IMR-90 (cell line): ENCODE results near the gene SF3B1. TPM values are rescaled to one million over a fixed set of nuclear protein-coding genes. Genes with fewer than 3 reads are reported as not detected.

ENCODE experiments used
- ATAC-seq: fragments of 200-7000 bp; cut with Tn5 transposase; 2 replicates; pipeline ENCODE4 v1.9.1; 2020; ENCODE audit warnings: low read depth, mild to moderate bottlenecking, moderate library complexity
- BruUV-seq: library from RNA; stranded (reverse); fragments of 400-500 nt; replicated peaks from 2 replicates; lab custom pipeline; 2021; lab: Mats Ljungman, UMichigan
- CTCF ChIA-PET: fragments of 300-600 bp; formaldehyde crosslinking; extraction: SDS; loops from one replicate; lab custom pipeline; 2021; ENCODE audit warnings: antibody characterized with exemption; lab: Yijun Ruan, JAX
- POLR2A ChIA-PET: fragments of 300-600 bp; sonication (Branson Sonifier 250); formaldehyde crosslinking; loops from one replicate; lab custom pipeline; 2022; ENCODE audit warnings: antibody characterized with exemption; ENCODE audit not compliant: unreplicated experiment; lab: Charles Lee
- DNase-seq: peaks from one replicate; pipeline ENCODE4 v3.0.0; 2013
- H2AFZ ChIP-seq: replicated peaks from 2 replicates; pipeline ENCODE3; 2013; ENCODE audit warnings: low read length, mild to moderate bottlenecking; ENCODE audit not compliant: poor library complexity
- H2AK5ac ChIP-seq: 2 replicates; pipeline ENCODE4 v1.6.1; 2013; ENCODE audit warnings: low read depth, low read length, inconsistent platforms
- H2AK9ac ChIP-seq: replicated peaks from 2 replicates; pipeline ENCODE3; 2013; ENCODE audit warnings: mild to moderate bottlenecking, low read depth, low read length, moderate library complexity; ENCODE audit not compliant: poor library complexity
- H2BK120ac ChIP-seq: 2 replicates; pipeline ENCODE4 v1.6.1; 2013; ENCODE audit warnings: low read depth, low read length, inconsistent platforms
- H2BK15ac ChIP-seq: 3 replicates; pipeline ENCODE4 v1.6.1; 2013; ENCODE audit warnings: low read depth, low read length, inconsistent platforms
- H2BK20ac ChIP-seq: 2 replicates; pipeline ENCODE4 v1.6.1; 2013; ENCODE audit warnings: low read depth, mild to moderate bottlenecking, inconsistent platforms, low read length, moderate library complexity
- H2BK5ac ChIP-seq: 2 replicates; pipeline ENCODE4 v1.6.1; 2013; ENCODE audit warnings: mild to moderate bottlenecking, low read depth, low read length, inconsistent platforms; ENCODE audit not compliant: poor library complexity, severe bottlenecking
- H3K14ac ChIP-seq: replicated peaks from 2 replicates; pipeline ENCODE4 v1.6.1; 2013; ENCODE audit warnings: low read depth, low read length, inconsistent platforms
- H3K18ac ChIP-seq: 2 replicates; pipeline ENCODE4 v1.6.1; 2013; ENCODE audit warnings: low read depth, low read length, control low read depth
- H3K23ac ChIP-seq: 2 replicates; pipeline ENCODE4 v1.6.1; 2013; ENCODE audit warnings: low read depth, low read length, inconsistent platforms
- H3K27ac ChIP-seq: 2 replicates; pipeline ENCODE4 v1.5.1; 2013; ENCODE audit warnings: mild to moderate bottlenecking, control low read depth, low read length; ENCODE audit not compliant: insufficient read depth
- H3K27me3 ChIP-seq: 2 replicates; pipeline ENCODE4 v1.6.1; 2013; ENCODE audit warnings: low read length; ENCODE audit not compliant: control insufficient read depth, insufficient read depth
- H3K36me3 ChIP-seq: 2 replicates; pipeline ENCODE4 v1.6.1; 2013; ENCODE audit warnings: low read length, mixed read lengths; ENCODE audit not compliant: control insufficient read depth, insufficient read depth
- H3K4ac ChIP-seq: 2 replicates; pipeline ENCODE4 v1.6.1; 2013; ENCODE audit warnings: low read depth, low read length, inconsistent platforms
- H3K4me1 ChIP-seq: 2 replicates; pipeline ENCODE4 v1.6.1; 2013; ENCODE audit warnings: low read length, mixed read lengths; ENCODE audit not compliant: control insufficient read depth, insufficient read depth
- H3K4me2 ChIP-seq: 2 replicates; pipeline ENCODE4 v1.6.1; 2013; ENCODE audit warnings: low read depth, mild to moderate bottlenecking, control low read depth, low read length, moderate library complexity
- H3K4me3 ChIP-seq: 2 replicates; pipeline ENCODE4 v1.5.1; 2013; ENCODE audit warnings: low read depth, mild to moderate bottlenecking, control low read depth, low read length, moderate library complexity; ENCODE audit not compliant: insufficient read depth
- H3K56ac ChIP-seq: 2 replicates; pipeline ENCODE4 v1.6.1; 2013; ENCODE audit warnings: low read length, inconsistent platforms; ENCODE audit not compliant: insufficient read depth; ENCODE audit errors: extremely low read depth
- H3K79me1 ChIP-seq, 2 experiments: 2 replicates each; pipeline ENCODE4 v1.6.1; 2013; ENCODE audit warnings: low read length in 2 of 2, inconsistent platforms in 1 of 2, low read depth in 1 of 2
- H3K9ac ChIP-seq: 2 replicates; pipeline ENCODE4 v1.6.1; 2013; ENCODE audit warnings: low read depth, low read length, control low read depth
- H3K9me1 ChIP-seq: 2 replicates; pipeline ENCODE4 v1.6.1; 2013; ENCODE audit warnings: low read length, inconsistent platforms; ENCODE audit not compliant: insufficient read depth
- H3K9me3 ChIP-seq: 2 replicates; pipeline ENCODE4 v1.6.1; 2013; ENCODE audit warnings: low read length; ENCODE audit not compliant: control insufficient read depth, insufficient read depth
- H4K20me1 ChIP-seq: 2 replicates; pipeline ENCODE4 v1.6.1; 2013; ENCODE audit warnings: low read length, inconsistent platforms; ENCODE audit not compliant: insufficient read depth
- H4K5ac ChIP-seq: 2 replicates; pipeline ENCODE4 v1.6.1; 2013; ENCODE audit warnings: mild to moderate bottlenecking, low read depth, low read length, control low read depth
- H4K8ac ChIP-seq, 2 experiments: 2 replicates each; pipeline ENCODE4 v1.6.1; 2013; ENCODE audit warnings: low read depth in 2 of 2, low read length in 2 of 2, control low read depth in 1 of 2, inconsistent platforms in 1 of 2
- H4K91ac ChIP-seq: 2 replicates; pipeline ENCODE4 v1.6.1; 2013; ENCODE audit warnings: low read depth, low read length, inconsistent platforms; ENCODE audit not compliant: insufficient read depth
- CEBPB ChIP-seq: IDR thresholded peaks from 2 replicates; pipeline ENCODE4 v1.6.1; 2012; ENCODE audit warnings: low read depth, low read length, improper control_type of control experiment
- CHD1 ChIP-seq: IDR thresholded peaks from 2 replicates; pipeline ENCODE4 v1.6.1; 2012; ENCODE audit warnings: low read depth, low read length, improper control_type of control experiment
- ELK1 ChIP-seq: fragments of 150-350 bp; IDR thresholded peaks from 2 replicates; pipeline ENCODE4 v1.6.1; 2016; ENCODE audit warnings: low read depth, mild to moderate bottlenecking, low read length, moderate library complexity, borderline replicate concordance
- FOS ChIP-seq: fragments of 150-350 bp; IDR thresholded peaks from 2 replicates; pipeline ENCODE4 v1.6.1; 2016; ENCODE audit warnings: low read depth, low read length
- MAZ ChIP-seq: IDR thresholded peaks from 2 replicates; pipeline ENCODE4 v1.6.1; 2012; ENCODE audit warnings: low read depth, mild to moderate bottlenecking, low read length, improper control_type of control experiment, moderate library complexity, borderline replicate concordance
- NFE2L2 ChIP-seq: fragments of 150-350 bp; IDR thresholded peaks from 2 replicates; pipeline ENCODE4 v1.6.1; 2016; ENCODE audit warnings: low read depth, mild to moderate bottlenecking, low read length
- POLR2A ChIP-seq: IDR thresholded peaks from 2 replicates; pipeline ENCODE4 v1.6.1; 2012; ENCODE audit warnings: mild to moderate bottlenecking, low read depth, low read length
- RAD21 ChIP-seq: IDR thresholded peaks from 2 replicates; pipeline ENCODE4 v1.6.1; 2012; ENCODE audit warnings: low read length, improper control_type of control experiment
- RCOR1 ChIP-seq: IDR thresholded peaks from 2 replicates; pipeline ENCODE4 v1.6.1; 2012; ENCODE audit warnings: mild to moderate bottlenecking, low read length, improper control_type of control experiment; ENCODE audit not compliant: insufficient replicate concordance
- RFX5 ChIP-seq: IDR thresholded peaks from 2 replicates; pipeline ENCODE4 v1.8.0; 2012; ENCODE audit warnings: low read depth, mild to moderate bottlenecking, low read length, moderate library complexity
- WGBS, 2 experiments: methylation state at CpG; one replicate each; pipeline versions ENCODE4 v1.1.5 to v1.1.7; 2013; ENCODE audit warnings: missing lambda C conversion rate in 2 of 2; ENCODE audit not compliant: insufficient read length in 1 of 2; ENCODE audit errors: extremely low coverage in 2 of 2; 5-methylcytosine and 5-hydroxymethylcytosine counted together
- dilution Hi-C: fragments of 300-500 bp; cut with HindIII; formaldehyde crosslinking; loops from one replicate; pipeline ENCODE4 v1.14.3; 2018; ENCODE audit warnings: low sequenced_read_pairs; ENCODE audit not compliant: unreplicated experiment
- in situ Hi-C: fragments of 300-500 bp; cut with MboI; formaldehyde crosslinking; loops from 3 replicates; pipeline ENCODE4 v1.14.3; 2019; ENCODE audit warnings: low sequenced_read_pairs, inconsistent platforms, mixed read lengths
- intact Hi-C: fragments of 100-400 bp; cut with micrococcal nuclease; formaldehyde crosslinking; loops from 2 replicates; pipeline ENCODE4 v1.10.0; 2022
- polyA plus RNA-seq, 3 experiments: library from polyadenylated mRNA; depleted of rRNA; stranded (reverse); fragments of >200 nt; gene quantifications; 2 replicates each; pipeline ENCODE4 v1.2.3, GENCODE V29; 2012; ENCODE audit warnings: low replicate concordance in 1 of 3
- total RNA-seq: library from RNA; depleted of rRNA; stranded (reverse); fragments of >200 nt; gene quantifications from 2 replicates; pipeline ENCODE4 v1.2.3, GENCODE V29; 2012

SF3B1 gene
- total and polyA plus RNA-seq, 2 of the 4 experiments (the other 2 are of a cell fraction), result 326 to 942 TPM

DNA sequence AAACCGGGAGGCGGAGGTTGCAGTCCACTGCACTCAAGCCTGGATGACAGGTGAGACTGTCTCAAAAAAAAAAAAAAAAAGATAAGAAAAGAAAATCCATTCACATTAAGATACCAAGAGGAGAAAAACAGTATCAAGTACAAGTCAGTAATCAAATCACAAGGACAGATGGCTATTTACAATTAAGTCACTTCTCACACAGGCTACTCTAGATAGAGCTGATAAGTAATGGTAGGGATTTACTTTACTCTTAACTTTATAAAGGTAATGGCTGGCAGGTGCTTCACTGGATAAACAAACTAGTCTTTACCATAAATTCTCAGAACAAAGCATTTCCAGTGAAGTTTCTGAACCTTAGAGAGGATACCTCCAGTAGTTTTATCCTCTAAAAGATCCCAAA, 11.5 kb downstream of the SF3B1 start:
- peaks cover 74% of the 10 kb centered on the region for H4K20me1 ChIP-seq
- peaks cover 28% of the 10 kb centered on the region for H3K36me3 ChIP-seq
- intact Hi-C loops (no loop called here), dilution Hi-C loops (no loop called here), in situ Hi-C loops (no loop called here)
- no peak overlapping the region for H2BK5ac ChIP-seq
- H2AK9ac ChIP-seq, result no peak overlapping the region
- no peak overlapping the region for H4K8ac ChIP-seq
- no TSS peak for BruUV-seq
- H2AFZ ChIP-seq, result no peak overlapping the region
- WGBS, 2 experiments, result no CpG with 5 or more reads among the region's 2 CpGs
- H4K5ac ChIP-seq, result no peak overlapping the region
- H3K18ac ChIP-seq, result no peak overlapping the region
- no peak overlapping the region for H2BK20ac ChIP-seq
- H3K27me3 ChIP-seq, result no peaks in the 10 kb centered on the region
- H3K27ac ChIP-seq, result no peak overlapping the region
- TF ChIP-seq NFE2L2 (no peak), RCOR1 (no peak), POLR2A (no peak), ELK1 (no peak), CEBPB (no peak), RAD21 (no peak), RFX5 (no peak), CHD1 (no peak), FOS (no peak), MAZ (no peak)
- no peak overlapping the region for H2AK5ac ChIP-seq
- no peak overlapping the region for H3K56ac ChIP-seq
- ATAC-seq (no peak), DNase-seq (no peak)
- H3K4me1 ChIP-seq, result peaks cover 3% of the 10 kb centered on the region; the same call in 1 of the 2 replicates
- H2BK15ac ChIP-seq, result no peak overlapping the region
- ChIA-PET CTCF (interaction anchor here (0.7 to 1.7 kb wide), 2 partner anchors 12 to 21 kb away, joined by 3 to 5 read pairs; partner anchors contain the start of gene SF3B1), POLR2A (interaction anchor here (0.9 kb wide), 1 partner anchor 12 kb away, joined by 3 read pairs; the partner anchor contains the start of gene SF3B1)
- H3K79me1 ChIP-seq, result peaks cover 4 to 13% of the 10 kb centered on the region in 2 experiments; a peak in 3 of 4 replicates
- no peak overlapping the region for H3K23ac ChIP-seq
- no peak overlapping the region for H3K4ac ChIP-seq
- H4K91ac ChIP-seq, result no peak overlapping the region
- no peak overlapping the region for H3K9ac ChIP-seq
- H2BK120ac ChIP-seq, result no peak overlapping the region
- no peak overlapping the region for H3K4me3 ChIP-seq
- H3K14ac ChIP-seq, result no peak overlapping the region
- H3K4me2 ChIP-seq, result no peak overlapping the region
- no peaks in the 10 kb centered on the region for H3K9me3 ChIP-seq
- H3K9me1 ChIP-seq, result peaks cover 2% of the 10 kb centered on the region; the same call in 1 of the 2 replicates
